Measurements from ENCODE around the gene MYO1H.

The MYO1H gene

GRCh38 chr12:109476807-109477184 is 129.1 kb downstream of the MYO1H start:
- DNase-seq: no peak

DNA sequence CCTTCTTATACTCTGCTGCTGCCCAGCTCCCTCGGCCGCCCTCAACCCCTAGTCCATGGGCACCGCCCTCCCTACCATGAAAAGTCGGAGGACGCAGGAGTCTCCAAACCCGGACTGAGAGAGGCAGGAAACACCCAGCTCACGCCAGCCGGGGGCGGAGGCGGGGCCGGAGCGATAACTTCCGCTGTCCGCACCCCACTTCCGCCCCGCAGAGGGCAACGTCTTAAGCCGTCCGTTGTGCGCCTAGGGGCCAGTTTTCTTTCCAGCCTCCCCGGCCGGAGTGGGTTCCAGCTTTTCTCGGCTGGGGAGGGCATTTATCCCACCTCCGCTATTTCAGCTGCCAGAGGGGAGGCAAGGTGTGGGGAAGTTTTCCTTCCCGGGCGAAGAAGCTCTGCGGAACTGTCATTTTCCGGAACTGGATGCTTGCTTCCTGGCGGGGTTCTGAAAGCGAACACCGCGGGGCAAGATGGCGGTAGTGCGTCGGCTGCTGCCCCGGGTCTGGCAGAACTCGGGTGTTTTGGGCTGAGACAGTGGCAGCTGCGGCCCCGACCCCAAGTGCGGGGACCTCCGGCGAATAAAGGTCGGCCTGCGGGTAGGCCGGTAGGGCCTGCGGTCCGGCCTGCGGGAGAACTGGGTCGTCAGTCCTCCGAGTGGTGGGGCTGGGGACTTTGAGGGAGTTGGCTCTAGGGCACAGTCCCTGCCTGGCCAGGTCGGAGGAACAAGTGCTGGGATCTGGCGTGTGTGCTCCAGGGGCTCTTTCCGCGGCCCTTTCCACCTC is 129.7 kb downstream of the MYO1H start, which contains the start of the genes KCTD10 and UBE3B:
KCTD10 (minus strand) TSS at position 116 of the 778 bp plus-strand sequence; CDS start at position 78, 38 bp downstream.
UBE3B (plus strand) TSS at position 450 of the 778 bp plus-strand sequence. CDS start 5,918 bp downstream, outside the sequence.
- peak; percentile 73 to 84 for DNase-seq

- DNase-seq: no peak
These were observed 130.2 kb downstream of the MYO1H start for GRCh38 chr12:109477963-109478315.

DNA sequence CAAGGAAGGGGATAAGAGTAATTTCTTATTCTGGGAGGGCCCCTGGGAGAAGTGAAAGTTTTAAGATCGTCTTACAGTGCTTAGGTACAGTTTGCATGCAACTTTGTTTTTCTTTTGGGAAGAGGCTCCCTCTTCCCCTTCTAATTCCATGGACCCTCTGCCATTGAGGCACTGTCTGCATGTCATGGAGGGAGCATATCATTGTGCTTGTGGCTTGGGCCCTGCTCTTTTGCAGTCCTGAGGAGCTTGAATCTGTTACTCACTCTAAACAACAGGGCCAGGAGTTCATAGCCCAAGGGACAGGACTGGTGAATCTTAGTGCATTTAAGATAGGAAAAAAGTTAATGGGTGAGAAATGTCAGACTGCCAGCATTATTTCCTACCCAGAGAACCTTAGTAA is 132.1 kb downstream of the MYO1H start:
- DNase-seq: no peak

DNA sequence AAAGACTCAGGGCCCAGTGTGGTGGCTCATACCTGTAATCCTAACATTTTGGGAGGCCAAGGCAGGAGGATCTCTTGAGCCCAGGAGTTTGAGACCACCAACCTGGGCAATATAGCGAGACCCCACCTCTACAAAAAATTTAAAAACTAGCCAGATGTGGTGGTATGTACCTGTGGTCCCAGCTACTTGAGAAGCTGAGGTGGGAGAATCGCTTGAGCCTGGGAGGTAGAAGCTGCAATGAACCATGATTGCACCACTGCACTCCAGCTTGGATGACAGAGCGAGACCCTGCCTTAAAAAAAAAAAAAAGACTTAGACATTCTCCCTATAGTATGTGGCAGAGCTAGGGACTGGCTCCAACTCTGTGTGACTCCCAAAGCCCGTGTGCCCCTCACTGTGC is 132.7 kb downstream of the MYO1H start:
- DNase-seq: no peak

DNA sequence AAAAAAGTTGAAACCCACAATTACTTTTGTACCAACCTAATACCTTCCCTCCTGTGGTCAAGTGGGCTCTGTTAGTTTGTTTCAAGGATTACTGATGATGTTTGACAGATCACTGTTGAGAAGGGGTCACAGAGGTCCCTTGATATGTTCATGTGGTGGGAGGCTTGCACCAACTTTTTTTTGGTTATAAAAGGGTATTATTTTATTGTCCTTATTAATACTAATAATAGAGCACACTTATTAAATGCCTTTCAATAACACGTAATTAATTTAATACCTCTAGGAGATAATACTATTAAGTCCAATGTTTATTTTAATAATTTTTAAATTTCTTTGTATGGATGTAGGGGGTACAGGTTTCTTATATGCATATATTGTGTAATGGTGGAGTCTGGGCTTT is 134.2 kb downstream of the MYO1H start:
- DNase-seq: no peak

DNA sequence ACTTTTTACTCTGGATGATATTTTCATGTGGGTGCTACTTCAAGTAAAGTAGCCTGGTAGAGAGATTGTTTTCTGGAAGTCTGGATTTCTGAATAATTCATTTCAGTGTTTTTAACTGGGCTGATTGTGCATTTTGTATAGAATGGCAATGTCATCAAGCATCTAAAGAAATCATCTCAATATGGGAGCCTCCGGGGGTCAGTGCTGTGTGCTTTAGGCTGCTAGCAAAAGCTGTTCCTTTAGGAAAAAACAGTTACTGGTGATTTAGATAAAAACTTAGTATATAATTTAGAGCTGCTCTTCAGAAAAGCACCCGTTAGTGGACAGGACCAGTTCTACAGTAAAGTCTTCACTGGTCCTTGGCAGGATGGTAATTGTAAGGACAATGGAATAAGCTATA is 134.8 kb downstream of the MYO1H start:
- DNase-seq: no peak

DNA sequence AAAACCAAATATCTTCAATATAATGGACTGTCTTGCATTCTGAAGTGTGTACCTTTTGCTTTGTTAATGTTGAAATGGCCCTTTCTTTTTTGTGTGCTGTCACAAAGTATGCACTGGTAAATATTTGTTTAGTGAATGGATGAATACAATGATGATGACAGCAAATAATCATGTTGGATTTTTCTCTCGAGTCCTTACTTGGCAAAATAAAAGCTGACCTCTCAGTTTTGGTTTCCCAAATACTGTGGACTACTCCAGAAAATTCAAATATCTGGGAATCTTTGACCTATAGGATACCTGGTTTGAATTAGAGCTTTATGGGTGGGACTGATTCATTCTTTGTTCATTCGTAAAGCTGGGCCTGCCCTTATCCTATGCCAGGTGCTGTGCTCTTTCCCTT is 135.2 kb downstream of the MYO1H start:
- DNase-seq: no peak

DNA sequence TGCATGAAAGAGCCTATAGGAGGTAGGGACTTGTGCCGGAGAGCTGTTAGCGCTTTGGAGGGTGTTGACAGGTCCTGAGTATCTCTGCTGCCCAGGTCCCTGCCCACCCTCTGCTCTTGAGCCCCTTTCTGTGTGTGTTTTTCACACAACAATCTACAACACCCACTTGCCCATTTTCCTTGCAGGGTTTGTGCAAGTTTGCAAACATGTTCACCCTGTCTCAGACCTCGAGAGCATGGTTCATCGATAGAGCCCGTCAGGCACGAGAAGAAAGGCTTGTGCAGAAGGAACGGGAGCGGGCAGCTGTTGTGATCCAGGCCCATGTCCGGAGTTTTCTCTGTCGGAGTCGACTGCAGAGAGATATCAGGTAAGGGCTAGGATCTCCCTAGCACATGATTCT is 135.6 kb downstream of the MYO1H start:
- DNase-seq: no peak

- no peak for DNase-seq
These were observed 137.5 kb downstream of the MYO1H start for GRCh38 chr12:109485201-109485600.

GRCh38 chr12:109487181-109488050 is 139.7 kb downstream of the MYO1H start:
- DNase-seq: no peak

DNA sequence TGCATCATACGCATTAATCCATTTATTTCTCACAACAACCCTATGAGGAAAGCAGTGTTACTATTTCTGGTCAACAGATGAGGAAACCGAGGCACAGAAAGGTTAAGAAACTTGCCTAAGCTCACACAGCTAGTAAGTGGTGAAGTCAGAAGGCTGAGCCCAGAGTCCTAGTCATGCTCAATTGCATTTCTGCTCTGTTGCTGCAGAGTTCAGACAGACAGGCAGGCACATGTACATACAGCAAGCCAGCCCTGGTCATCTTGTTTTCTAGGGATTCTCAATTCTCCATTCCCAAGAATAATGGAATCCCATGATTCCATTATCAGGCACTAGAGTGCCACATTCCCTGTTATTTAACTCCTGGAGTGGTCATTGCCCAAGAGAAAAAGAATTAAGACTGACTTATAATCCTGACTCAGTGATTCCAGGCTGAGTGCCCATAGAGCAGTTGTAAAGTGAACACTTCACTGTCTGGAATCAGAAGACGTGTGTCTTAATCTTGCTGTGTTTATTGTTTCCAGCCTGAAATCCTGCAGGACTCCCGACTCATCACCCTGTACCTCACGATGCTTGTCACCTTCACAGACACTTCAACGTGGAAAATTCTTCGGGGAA is 140.5 kb downstream of the MYO1H start:
- no peak for DNase-seq

DNA sequence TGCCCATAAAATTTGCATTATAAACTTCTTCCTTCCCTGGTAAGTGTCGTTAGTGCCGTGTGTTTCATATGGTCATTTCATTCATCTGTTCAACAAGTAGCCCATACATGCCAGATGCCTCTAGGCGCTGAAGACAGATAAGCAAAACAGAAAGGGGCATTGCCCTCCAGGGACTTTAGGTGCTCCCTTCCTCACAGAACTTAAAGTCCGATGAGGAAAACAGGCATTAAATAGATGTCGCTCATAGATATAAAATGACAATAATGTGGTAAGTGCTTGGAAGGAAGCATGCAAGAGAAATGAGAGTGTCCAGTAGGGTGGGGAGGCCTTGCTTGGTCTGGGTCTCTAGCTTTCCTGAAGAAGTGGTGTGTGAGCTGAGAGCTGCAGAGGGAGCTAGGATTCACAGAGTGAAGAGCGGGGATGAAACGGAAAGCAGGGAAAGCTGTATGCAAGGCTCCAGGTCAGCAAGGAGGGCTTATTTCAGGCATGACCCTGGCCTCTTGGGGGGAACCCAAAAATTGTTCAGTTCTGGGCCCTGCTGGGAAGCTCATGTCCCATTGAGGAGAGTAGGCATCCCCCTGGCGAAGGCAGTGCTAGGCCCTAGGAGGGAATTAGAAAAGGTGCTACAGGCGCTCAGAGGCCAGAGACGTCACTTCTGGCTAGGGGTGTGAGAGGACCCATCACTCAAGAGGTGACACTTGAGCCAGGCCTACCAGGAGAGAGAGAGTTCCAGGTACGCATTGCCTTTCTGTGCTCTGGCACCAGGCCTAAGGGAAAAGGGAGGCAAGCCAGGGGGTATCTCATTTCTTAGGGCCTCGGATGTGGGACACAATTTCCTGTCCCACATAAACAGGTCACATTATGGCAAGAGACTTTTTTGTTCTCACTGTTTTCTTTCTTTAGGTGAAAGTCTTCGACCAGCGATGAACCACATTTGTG is 141.6 kb downstream of the MYO1H start:
- no peak for DNase-seq

DNA sequence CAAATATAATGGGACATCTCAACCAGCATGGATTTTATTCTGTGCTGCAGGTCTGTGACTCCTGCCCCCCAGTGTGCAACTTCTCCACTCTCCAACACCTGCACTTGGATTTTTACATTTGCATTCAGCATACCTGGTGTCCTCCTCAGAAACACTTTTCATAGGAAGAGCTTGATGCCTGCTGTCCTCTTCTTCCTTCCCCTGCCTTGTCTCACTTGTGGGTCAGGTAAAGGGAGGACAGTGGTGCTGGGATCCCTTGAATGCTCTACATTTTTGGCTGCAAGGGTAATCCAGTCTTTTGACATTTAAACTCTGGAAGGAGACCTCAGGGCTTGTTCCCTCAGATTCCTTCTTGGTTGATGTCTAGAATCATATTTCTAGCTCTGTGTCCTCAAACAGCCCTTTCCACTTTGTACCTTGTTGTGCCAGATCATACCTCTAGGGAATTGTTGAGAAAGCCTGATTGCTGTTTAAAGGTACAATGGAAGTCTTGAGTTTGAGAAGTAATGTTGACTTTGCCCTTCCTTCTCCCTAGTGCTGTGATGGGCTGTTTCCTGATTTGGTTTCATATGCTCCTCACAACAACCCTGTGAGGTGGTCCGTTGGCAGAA is 142.4 kb downstream of the MYO1H start:
- DNase-seq: no peak

DNA sequence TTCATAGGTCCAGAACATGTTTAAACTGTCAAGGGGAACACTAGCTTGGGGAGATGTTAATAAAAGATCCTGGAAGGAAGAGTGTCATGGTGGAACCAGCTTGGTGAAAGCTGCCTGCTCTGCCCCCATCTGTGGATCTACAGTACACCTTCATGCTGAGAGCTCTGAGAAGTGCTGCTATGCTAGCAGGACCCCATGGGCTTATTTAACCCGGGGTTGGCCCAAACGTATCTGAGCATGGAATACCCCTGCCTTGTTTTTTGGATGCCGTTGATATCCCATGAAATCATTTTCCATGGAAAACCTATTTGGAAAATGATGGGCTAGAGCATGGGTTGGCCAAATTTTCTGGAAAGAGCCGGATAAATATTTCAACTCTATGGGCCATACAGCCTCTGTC is 144.0 kb downstream of the MYO1H start:
- DNase-seq: no peak

- DNase-seq: no peak
These were observed 144.7 kb downstream of the MYO1H start for GRCh38 chr12:109492371-109492770.

DNA sequence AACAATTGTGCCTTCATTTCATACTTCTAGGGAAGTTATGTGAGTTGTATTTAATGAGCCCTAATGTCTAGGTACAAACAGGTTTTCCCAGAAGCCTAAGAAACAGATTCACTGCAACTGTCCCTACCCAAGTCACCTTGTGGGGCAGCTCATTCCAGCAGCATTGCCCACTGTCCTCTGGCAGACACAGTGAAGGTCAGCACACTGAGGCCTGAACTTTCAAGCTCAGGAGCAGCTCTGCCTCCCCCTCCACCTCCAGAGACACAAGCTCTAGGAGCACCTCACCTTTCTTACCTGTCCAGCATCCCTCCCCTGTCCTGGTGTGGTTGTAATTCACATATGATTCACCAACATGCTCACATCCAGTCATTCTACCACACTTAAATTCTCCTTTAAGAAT is 145.4 kb downstream of the MYO1H start:
- no peak for DNase-seq

GRCh38 chr12:109493938-109494337 is 146.2 kb downstream of the MYO1H start:
- no peak for DNase-seq

DNA sequence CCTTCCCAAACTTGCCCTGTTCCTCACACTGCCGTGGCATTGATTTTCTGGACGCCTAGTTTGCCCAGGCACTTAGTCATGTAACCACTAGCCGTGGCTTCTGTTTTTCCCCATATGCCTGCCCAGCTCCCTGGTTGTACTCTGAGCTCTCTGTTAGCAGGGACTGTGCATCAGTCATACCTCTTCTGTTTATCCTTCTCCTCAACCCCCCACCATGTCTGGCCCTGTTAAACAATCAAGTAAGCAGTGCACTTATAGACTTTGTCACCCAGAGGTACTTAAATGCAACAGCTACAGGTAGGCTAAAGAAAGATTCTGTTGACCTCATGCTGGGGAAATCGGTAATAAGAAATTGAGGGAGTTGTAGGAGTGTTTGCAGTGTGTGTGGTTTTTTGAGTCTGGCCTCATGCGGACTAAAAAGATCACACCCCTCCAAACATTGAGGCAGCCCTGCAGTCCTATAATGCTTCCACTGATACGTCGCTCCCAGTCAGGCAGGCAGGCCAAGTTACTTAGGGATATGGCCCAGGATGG is 146.7 kb downstream of the MYO1H start:
- DNase-seq: no peak

DNA sequence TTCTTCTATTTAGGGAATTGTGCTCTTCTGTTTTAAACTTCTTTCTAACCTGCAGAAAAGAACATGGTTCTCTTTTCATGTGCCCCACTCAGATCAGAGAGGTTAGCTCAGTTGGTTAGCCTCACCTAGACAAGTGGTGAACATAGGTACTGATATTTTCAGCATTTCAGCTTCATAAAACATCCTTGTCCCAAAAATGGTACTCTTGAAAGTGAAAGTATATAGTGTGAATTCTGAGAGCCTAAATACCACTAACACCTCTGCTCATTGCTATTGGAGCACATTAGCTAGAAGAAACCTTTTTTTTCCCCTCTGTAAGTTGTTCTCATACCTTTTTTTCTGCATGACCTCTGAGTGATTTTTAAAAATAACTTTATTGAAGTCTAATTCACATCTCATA is 147.3 kb downstream of the MYO1H start:
- DNase-seq: no peak

GRCh38 chr12:109496306-109496705 is 148.6 kb downstream of the MYO1H start:
- DNase-seq: no peak

DNA sequence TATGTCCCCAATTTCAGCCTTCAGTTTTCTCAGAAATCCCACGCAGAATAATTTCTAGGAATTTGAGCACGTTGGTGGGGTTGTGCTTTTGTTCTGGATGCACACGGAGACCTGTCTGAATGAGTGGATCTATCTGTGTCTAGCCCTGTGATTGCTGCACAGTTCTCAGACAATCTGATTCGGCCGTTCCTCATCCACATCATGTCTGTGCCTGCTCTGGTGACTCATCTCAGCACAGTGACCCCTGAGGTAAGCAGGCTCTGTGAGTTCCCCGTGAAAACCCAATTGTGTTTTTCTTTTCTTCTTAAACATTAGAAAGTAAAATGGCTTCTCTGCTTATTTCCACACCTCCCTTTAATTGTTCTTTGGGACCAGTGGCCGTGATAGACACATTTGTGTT is 150.0 kb downstream of the MYO1H start:
- DNase-seq: no peak

Measured in stimulated activated CD4-positive, alpha-beta T cell treated with anti-CD3 and anti-CD28 coated beads, Interleukin-4, amount 100 ng/mL, for 4 hours (primary cell).